GM18519 (cell line): ENCODE measurements around the gene RIPOR2.
"Not testable (repeated sequence)": the region's sequence is repeated elsewhere in the genome, so short reads cannot be mapped to it uniquely, and the experiment has no call there.

Experiments used
- ATAC-seq: cut with Tn5 transposase; IDR thresholded peaks from one replicate; pipeline ENCODE4 v1.9.1; 2021; ENCODE audit warnings: mild to moderate bottlenecking, moderate library complexity; ENCODE audit not compliant: unreplicated experiment, low FRiP score

The RIPOR2 gene

GRCh38 chr6:24927985-24928745 lies 7.6 kb downstream of the RIPOR2 start:
- ATAC-seq, result no peak

- ATAC-seq, result no peak
Measured at GRCh38 chr6:24927277-24927955, 8.3 kb downstream of the RIPOR2 start.

- not testable (repeated sequence) for ATAC-seq
Measured at GRCh38 chr6:24926647-24927046, 9.1 kb downstream of the RIPOR2 start.

- ATAC-seq, result no peak
Measured at GRCh38 chr6:24926192-24926591, 9.6 kb downstream of the RIPOR2 start.

- no peak for ATAC-seq
Measured at GRCh38 chr6:24925661-24926060, 10.1 kb downstream of the RIPOR2 start.

GRCh38 chr6:24924580-24925356 lies 11.0 kb downstream of the RIPOR2 start:
- ATAC-seq, result no peak

GRCh38 chr6:24923885-24924401 lies 11.8 kb downstream of the RIPOR2 start:
- ATAC-seq, result no peak

- ATAC-seq, result no peak
Measured at GRCh38 chr6:24922814-24923213, 12.9 kb downstream of the RIPOR2 start.

- no peak for ATAC-seq
Measured at GRCh38 chr6:24922170-24922569, 13.6 kb downstream of the RIPOR2 start.

GRCh38 chr6:24920136-24920535 lies 15.6 kb downstream of the RIPOR2 start:
- no peak for ATAC-seq

GRCh38 chr6:24919056-24919892 lies 16.5 kb downstream of the RIPOR2 start:
- ATAC-seq, result peak; percentile 73

- no peak for ATAC-seq
Measured at GRCh38 chr6:24918641-24919055, 17.1 kb downstream of the RIPOR2 start.

- ATAC-seq, result no peak
Measured at GRCh38 chr6:24916496-24916895, 19.3 kb downstream of the RIPOR2 start.

- no peak for ATAC-seq
Measured at GRCh38 chr6:24915641-24916040, 20.1 kb downstream of the RIPOR2 start.

GRCh38 chr6:24914082-24914481 lies 21.7 kb downstream of the RIPOR2 start:
- ATAC-seq, result not testable (repeated sequence)

- no peak for ATAC-seq
Measured at GRCh38 chr6:24911796-24912382, 23.9 kb downstream of the RIPOR2 start.

GRCh38 chr6:24910961-24911725 lies 24.6 kb downstream of the RIPOR2 start:
- no peak for ATAC-seq

- no peak for ATAC-seq
Measured at GRCh38 chr6:24910331-24910960, 25.3 kb downstream of the RIPOR2 start.
